Stimulated activated CD4-positive, alpha-beta T cell treated with anti-CD3 and anti-CD28 coated beads, Interleukin-2, amount 100 ng/mL, for 4 hours (primary cell): ENCODE measurements around the gene TRAF2.
"Not testable (repeated sequence)": the region's sequence is repeated elsewhere in the genome, so short reads cannot be mapped to it uniquely, and the experiment has no call there.

Experiments used
- DNase-seq: peaks from one replicate; pipeline ENCODE4 v3.0.0-alpha.2; 2020; ENCODE audit warnings: low read depth

The TRAF2 gene

GRCh38 chr9:136882109-136882946 lies 4.0 kb upstream of the TRAF2 start:
- DNase-seq, result peak; percentile 96

- DNase-seq, result not testable (repeated sequence)
Measured at GRCh38 chr9:136882947-136883283, 3.4 kb upstream of the TRAF2 start.

GRCh38 chr9:136883670-136884069 lies 2.6 kb upstream of the TRAF2 start:
- DNase-seq, result not testable (repeated sequence)

GRCh38 chr9:136886610-136887597 lies 588 bp downstream of the TRAF2 start:
- DNase-seq, result no peak

GRCh38 chr9:136888454-136888853 lies 2.1 kb downstream of the TRAF2 start:
- DNase-seq, result no peak

GRCh38 chr9:136889858-136890257 lies 3.5 kb downstream of the TRAF2 start:
- no peak for DNase-seq

- no peak for DNase-seq
Measured at GRCh38 chr9:136890661-136891060, 4.3 kb downstream of the TRAF2 start.

- DNase-seq, result no peak
Measured at GRCh38 chr9:136896027-136896426, 9.7 kb downstream of the TRAF2 start.

- no peak for DNase-seq
Measured at GRCh38 chr9:136898483-136899100, 12.3 kb downstream of the TRAF2 start.

GRCh38 chr9:136899196-136899595 lies 12.9 kb downstream of the TRAF2 start:
- DNase-seq, result no peak

- DNase-seq, result no peak
Measured at GRCh38 chr9:136900556-136900955, 14.2 kb downstream of the TRAF2 start.

- DNase-seq, result no peak
Measured at GRCh38 chr9:136900988-136901515, 14.7 kb downstream of the TRAF2 start.

- peak; percentile 80 for DNase-seq
Measured at GRCh38 chr9:136901516-136902258, 15.4 kb downstream of the TRAF2 start.

- DNase-seq, result peak; percentile 87
Measured at GRCh38 chr9:136902259-136902821, 16.0 kb downstream of the TRAF2 start.

- no peak for DNase-seq
Measured at GRCh38 chr9:136903041-136903554, 16.8 kb downstream of the TRAF2 start.

GRCh38 chr9:136906266-136906665 lies 19.9 kb downstream of the TRAF2 start:
- DNase-seq, result no peak

- DNase-seq, result no peak
Measured at GRCh38 chr9:136907011-136907914, 20.9 kb downstream of the TRAF2 start.

- no peak for DNase-seq
Measured at GRCh38 chr9:136910197-136910900, 24.0 kb downstream of the TRAF2 start.

GRCh38 chr9:136910901-136911245 lies 24.6 kb downstream of the TRAF2 start:
- DNase-seq, result no peak
